Measurements from ENCODE around the gene CGB8.
"Not testable (repeated sequence)": the region's sequence is repeated elsewhere in the genome, so short reads cannot be mapped to it uniquely, and the experiment has no call there.

Gene CGB8

GRCh38 chr19:49064768-49065611, 16.1 kb upstream of the CGB8 start, which contains the start of gene NTF4:
Gene NTF4, minus strand, starts transcription at chr19:49064818. Its CDS starts 2,821 bp downstream, at chr19:49061997.
- no peak for DNase-seq (ENCODE audit: low read depth, low spot score)

DNA sequence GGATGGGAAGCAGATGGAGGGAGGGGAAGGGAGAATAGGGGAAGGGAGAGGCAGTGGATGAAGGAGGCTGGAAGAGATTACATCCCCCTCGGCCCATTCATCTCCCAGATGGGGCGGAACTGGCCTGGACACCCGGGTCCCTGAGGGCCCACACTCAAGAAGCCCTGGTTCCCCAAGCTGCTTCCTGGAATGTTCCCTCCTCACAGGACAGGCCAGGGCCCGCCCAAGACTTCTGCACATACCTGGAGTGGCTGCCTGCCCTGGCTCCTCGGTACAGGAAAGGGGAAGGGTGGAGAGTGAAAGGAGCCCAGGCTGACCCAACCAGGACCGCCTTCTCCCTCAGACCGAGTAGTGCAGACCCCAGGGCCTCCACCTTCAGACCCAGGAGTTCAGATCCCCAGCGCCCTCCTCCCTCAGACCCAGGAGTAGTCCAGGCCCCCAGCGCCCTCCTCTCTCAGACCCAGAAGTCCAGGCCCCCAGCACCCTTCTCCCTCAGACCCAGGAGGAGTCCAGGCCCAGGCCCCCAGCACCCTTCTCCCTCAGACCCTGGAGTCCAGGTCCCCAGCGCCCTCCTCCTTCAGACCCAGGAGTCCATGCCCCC, 15.2 kb upstream of the CGB8 start:
- DNase-seq (ENCODE audit: low read depth, low spot score): no peak

DNA sequence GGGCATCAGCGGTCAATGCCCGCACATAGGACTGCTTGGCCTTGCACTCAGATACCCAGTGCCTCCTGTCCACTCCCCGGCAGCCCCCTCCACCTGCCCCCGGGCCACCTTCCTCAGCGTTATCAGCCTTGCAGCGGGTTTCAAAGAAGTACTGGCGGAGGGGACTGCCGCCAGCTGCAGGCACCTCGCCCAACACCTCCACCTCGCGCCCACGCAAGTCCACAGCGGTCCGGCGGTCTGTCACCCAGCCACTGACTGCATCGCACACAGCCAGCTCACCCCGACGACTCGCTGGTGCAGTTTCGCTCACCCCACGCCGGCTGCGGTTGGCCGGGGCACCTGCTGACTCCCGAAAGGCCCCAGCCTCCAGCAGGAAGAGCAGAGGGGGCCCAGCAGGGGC, 12.5 kb upstream of the CGB8 start:
- DNase-seq (ENCODE audit: low read depth, low spot score): no peak

DNA sequence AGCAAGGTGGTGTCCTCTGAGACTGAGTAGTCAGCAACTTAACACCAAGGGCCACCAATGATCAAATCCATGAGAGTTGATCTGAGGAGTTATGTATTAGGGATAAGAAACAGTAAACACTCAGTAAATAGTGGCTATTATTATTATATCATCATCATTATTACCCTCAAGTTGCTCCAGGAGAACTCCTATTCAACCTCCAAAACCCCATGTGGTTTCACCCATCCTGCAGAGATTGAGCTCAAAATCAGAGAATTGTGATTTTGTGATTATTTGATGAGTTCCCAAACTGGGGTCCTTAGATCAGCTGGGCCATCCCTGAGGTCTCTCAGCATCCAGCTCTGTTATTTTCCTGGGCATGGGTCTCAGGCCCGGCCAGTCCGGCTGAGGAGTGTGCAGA, 12.1 kb upstream of the CGB8 start:
- DNase-seq (ENCODE audit: low read depth, low spot score): no peak

GRCh38 chr19:49059053-49059452, 10.1 kb upstream of the CGB8 start:
- DNase-seq (ENCODE audit: low read depth, low spot score): no peak

- DNase-seq (ENCODE audit: low read depth, low spot score): no peak
These were observed 9.7 kb upstream of the CGB8 start for GRCh38 chr19:49058562-49058961.

DNA sequence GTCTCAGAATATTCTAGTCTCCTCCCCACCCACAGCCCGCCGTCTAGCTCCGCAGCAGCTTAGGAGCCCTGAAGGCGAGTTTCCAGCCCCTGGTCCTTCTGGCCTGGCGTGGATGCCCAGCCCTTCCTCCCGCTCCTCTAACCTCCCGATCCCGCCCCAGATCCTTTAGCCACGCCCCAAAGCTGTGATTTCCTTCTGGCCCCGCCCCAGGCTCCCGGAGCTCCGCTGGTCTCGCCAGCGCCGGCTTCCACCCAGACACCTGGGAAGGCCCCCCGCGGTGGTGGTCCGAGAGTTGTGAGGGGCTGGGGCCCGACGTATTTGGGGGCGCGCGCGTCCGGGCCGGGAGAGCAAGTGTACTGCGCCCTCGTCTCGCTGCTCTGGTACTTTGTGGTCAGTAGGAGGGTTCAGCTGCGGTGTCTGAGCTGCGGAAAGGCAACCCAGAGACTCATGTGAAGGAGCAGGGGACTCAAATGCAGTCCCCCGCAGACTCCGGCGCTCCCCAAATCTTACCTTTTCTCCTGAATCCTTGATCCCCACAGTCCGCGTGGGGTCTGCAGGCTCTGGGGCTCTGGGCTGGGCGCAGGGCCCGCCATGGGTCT, 8.8 kb upstream of the CGB8 start, which contains the start of gene CGB7:
CGB7 (minus strand) TSS at position 114 of the 599 bp plus-strand sequence. CDS start 2,374 bp downstream, outside the sequence.
- DNase-seq (ENCODE audit: low read depth, low spot score): no peak

GRCh38 chr19:49056902-49057596, 8.1 kb upstream of the CGB8 start:
- DNase-seq (ENCODE audit: low read depth, low spot score): not testable (repeated sequence)

GRCh38 chr19:49056101-49056901, 7.4 kb upstream of the CGB8 start:
- no peak for DNase-seq (ENCODE audit: low read depth, low spot score)

- not testable (repeated sequence) for DNase-seq (ENCODE audit: low read depth, low spot score)
These were observed 1.6 kb upstream of the CGB8 start for GRCh38 chr19:49050376-49051033.

DNA sequence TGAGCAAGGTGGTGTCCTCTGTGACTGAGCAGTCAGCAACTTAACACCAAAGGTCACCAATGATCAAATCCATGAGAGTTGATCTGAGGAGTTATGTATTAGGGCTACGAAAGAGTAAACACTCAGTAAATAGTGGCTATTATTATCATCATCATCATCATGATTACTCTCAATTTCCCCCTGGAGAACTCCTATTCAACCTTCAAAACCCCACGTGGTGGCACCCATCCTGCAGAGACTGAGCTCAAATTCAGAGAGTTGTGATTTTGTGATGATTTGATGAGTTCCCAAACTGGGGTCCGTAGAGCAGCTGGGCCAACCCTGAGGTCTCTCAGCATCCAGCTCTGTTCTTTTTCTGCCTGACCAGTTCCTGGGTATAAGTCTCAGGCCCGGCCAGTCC, 923 bp upstream of the CGB8 start:
- DNase-seq (ENCODE audit: low read depth, low spot score): not testable (repeated sequence)

DNA sequence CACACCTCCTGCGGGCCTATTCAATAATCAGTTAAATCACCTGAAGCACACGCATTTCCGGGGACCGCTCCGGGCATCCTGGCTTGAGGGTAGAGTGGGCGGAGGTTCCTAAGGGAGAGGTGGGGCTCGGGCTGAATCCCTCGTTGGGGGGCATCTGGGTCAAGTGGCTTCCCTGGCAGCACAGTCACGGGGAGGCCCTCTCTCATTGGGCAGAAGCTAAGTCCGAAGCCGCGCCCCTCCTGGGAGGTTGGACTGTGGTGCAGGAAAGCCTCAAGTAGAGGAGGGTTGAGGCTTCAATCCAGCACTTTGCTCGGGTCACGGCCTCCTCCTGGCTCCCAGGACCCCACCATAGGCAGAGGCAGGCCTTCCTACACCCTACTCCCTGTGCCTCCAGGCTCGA, 5.4 kb downstream of the CGB8 start, which contains the start of gene CGB5:
CGB5 (plus strand) TSS at position 301 of the 400 bp plus-strand sequence. CDS start 362 bp downstream, outside the sequence.
- not testable (repeated sequence) for DNase-seq (ENCODE audit: low read depth, low spot score)

GRCh38 chr19:49042666-49043065, 6.2 kb downstream of the CGB8 start:
- DNase-seq (ENCODE audit: low read depth, low spot score): not testable (repeated sequence)

DNA sequence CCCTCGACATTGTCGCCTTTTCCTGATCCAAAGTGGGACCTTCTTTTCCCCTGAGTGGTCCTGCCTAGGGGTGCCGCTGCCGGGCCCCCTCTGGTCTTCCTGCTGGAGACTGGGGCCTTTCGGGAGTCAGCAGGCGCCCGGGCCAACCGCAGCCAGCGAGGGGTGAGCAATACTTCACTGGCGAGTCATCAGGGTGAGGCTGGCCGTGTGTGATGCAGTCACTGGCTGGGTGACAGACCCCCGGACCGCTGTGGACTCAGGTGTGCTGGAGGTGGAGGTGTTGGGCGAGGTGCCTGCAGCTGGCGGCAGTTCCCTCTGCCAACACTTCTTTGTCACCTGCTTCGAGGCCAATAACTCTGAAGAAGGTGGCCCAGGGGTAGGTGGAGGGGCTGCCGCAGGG, 6.7 kb downstream of the CGB8 start:
- no peak for DNase-seq (ENCODE audit: low read depth, low spot score)

- DNase-seq (ENCODE audit: low read depth, low spot score): not testable (repeated sequence)
These were observed 9.2 kb downstream of the CGB8 start for GRCh38 chr19:49039736-49040135.

- not testable (repeated sequence) for DNase-seq (ENCODE audit: low read depth, low spot score)
These were observed 10.2 kb downstream of the CGB8 start for GRCh38 chr19:49038557-49039276.

- DNase-seq (ENCODE audit: low read depth, low spot score): not testable (repeated sequence)
These were observed 10.8 kb downstream of the CGB8 start for GRCh38 chr19:49038111-49038510.

GRCh38 chr19:49036815-49037214, 12.1 kb downstream of the CGB8 start, which contains the start of gene CGB1:
Gene CGB1, minus strand, starts transcription at chr19:49036895. Its CDS starts 184 bp downstream, at chr19:49036711.
- not testable (repeated sequence) for DNase-seq (ENCODE audit: low read depth, low spot score)

DNA sequence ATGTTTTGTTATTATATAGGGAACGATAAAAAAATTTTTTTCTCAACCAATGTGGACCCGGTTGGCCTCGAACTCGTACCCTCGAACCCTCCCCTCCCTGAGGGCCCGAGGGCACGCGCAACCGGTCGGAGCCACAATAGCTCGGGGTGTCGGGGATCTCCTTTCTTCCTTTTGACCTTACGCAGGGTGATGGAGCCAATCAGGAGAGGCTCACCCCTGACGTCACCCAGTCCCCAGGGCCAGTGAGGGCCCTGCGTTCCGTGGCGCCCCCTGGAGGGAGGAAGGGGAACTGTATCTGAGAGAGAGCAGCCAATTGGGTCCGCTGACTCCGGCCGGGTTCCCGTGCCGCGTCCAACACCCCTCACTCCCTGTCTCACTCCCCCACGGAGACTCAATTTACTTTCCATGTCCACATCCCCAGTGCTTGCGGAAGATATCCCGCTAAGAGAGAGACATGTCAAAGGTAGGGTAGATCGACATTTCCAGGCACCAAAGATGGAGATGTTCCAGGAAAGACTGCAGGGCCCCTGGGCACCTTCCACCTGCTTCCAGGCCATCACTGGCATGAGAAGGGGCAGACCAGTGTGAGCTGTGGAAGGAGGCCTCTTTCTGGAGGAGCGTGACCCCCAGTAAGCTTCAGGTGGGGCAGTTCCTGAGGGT, 17.1 kb downstream of the CGB8 start, which contains the start of gene CGB2:
CGB2 (plus strand) TSS at position 249 of the 660 bp plus-strand sequence; CDS start at position 455, 206 bp downstream.
- DNase-seq (ENCODE audit: low read depth, low spot score): not testable (repeated sequence)

Measured in brain pericyte (primary cell).